ENCODE measurements around the gene ZNF557. TPM values are rescaled to one million over a fixed set of nuclear protein-coding genes. Genes with fewer than 3 reads are reported as not detected.

The ZNF557 gene
- total and polyA plus RNA-seq, 2 of the 4 experiments (the other 2 are of a cell fraction) = 3.7 to 21.1 TPM

- POLR2A ChIA-PET (ENCODE audit: unreplicated experiment) = no interaction called here
- no CpG with 5 or more reads among the region's 29 CpGs for WGBS, 2 experiments (ENCODE audit: extremely low coverage in 2 of 2, insufficient read length in 1 of 2)
- no TSS peak for BruUV-seq (replicated peaks)
Measured at GRCh38 chr19:7074705-7075282, 5.3 kb downstream of the ZNF557 start.

More at GRCh38 chr19:7074705-7075282, 5.3 kb downstream of the ZNF557 start:
- no peak overlapping the region for H2BK15ac ChIP-seq (ENCODE audit: low read depth, low read length)
- no peak overlapping the region for H2AFZ ChIP-seq (replicated peaks; ENCODE audit: low read length, poor library complexity)
- no peaks in the 10 kb centered on the region for H4K20me1 ChIP-seq (ENCODE audit: insufficient read depth, low read length)
- no peak overlapping the region for H3K27ac ChIP-seq (ENCODE audit: insufficient read depth, low read length)
- H3K9me3 ChIP-seq (ENCODE audit: control insufficient read depth, insufficient read depth, low read length) = peaks cover 42% of the 10 kb centered on the region
- no peak overlapping the region for H4K8ac ChIP-seq (ENCODE audit: low read depth in 2 of 2, low read length in 2 of 2)
- H2BK120ac ChIP-seq (ENCODE audit: low read depth, low read length) = no peak overlapping the region
- no peak overlapping the region for H3K4me3 ChIP-seq (ENCODE audit: insufficient read depth, low read depth, low read length)
- intact Hi-C loops (cut with micrococcal nuclease) = no loop called here
- no peaks in the 10 kb centered on the region for H3K27me3 ChIP-seq (ENCODE audit: control insufficient read depth, insufficient read depth, low read length)
- H2BK5ac ChIP-seq (ENCODE audit: low read depth, low read length, poor library complexity, severe bottlenecking) = no peak overlapping the region
- H3K4me1 ChIP-seq (ENCODE audit: control insufficient read depth, insufficient read depth, low read length) = no peaks in the 10 kb centered on the region
- no peak overlapping the region for H2AK5ac ChIP-seq (ENCODE audit: low read depth, low read length)
- H2BK20ac ChIP-seq (ENCODE audit: low read depth, low read length) = no peak overlapping the region
- no peak overlapping the region for H4K91ac ChIP-seq (ENCODE audit: insufficient read depth, low read depth, low read length)
- H4K5ac ChIP-seq (ENCODE audit: low read depth, low read length) = no peak overlapping the region
- H3K9ac ChIP-seq (ENCODE audit: low read depth, low read length) = no peak overlapping the region
- CTCF ChIA-PET = no interaction called here
- H3K23ac ChIP-seq (ENCODE audit: low read depth, low read length) = no peak overlapping the region
- DNase-seq (no peak), ATAC-seq (ENCODE audit: low read depth) (no peak)
- no peak overlapping the region for H3K18ac ChIP-seq (ENCODE audit: low read depth, low read length)
- dilution Hi-C loops (cut with HindIII; ENCODE audit: low sequenced_read_pairs, unreplicated experiment) = no loop called here
- peaks cover 66% of the 10 kb centered on the region for H3K36me3 ChIP-seq (ENCODE audit: control insufficient read depth, insufficient read depth, low read length)
- no peaks in the 10 kb centered on the region for H3K9me1 ChIP-seq (ENCODE audit: insufficient read depth, low read length)
- H3K14ac ChIP-seq (replicated peaks; ENCODE audit: low read depth, low read length) = no peak overlapping the region
- TF ChIP-seq MAFK (IDR thresholded peaks at IDR 0.05; ENCODE audit: low read depth, low read length) (no peak), BHLHE40 (IDR thresholded peaks at IDR 0.05; ENCODE audit: low read depth, low read length) (no peak), MAZ (IDR thresholded peaks at IDR 0.05; ENCODE audit: borderline replicate concordance, low read depth, low read length) (no peak), SMC3 (IDR thresholded peaks at IDR 0.05; ENCODE audit: low read depth, low read length) (no peak), CEBPB (IDR thresholded peaks at IDR 0.05; ENCODE audit: low read depth, low read length) (no peak), ELK1 (IDR thresholded peaks at IDR 0.05; ENCODE audit: borderline replicate concordance, low read depth, low read length) (no peak)
- H3K79me1 ChIP-seq (ENCODE audit: low read depth in 1 of 2, low read length in 2 of 2) = peaks cover 11 to 16% of the 10 kb centered on the region in 2 experiments
- in situ Hi-C loops (cut with MboI; ENCODE audit: low sequenced_read_pairs) = no loop called here
- H3K4ac ChIP-seq (ENCODE audit: low read depth, low read length) = no peak overlapping the region
- H3K4me2 ChIP-seq (ENCODE audit: low read depth, low read length) = no peak overlapping the region
- no peak overlapping the region for H2AK9ac ChIP-seq (replicated peaks; ENCODE audit: low read depth, low read length, poor library complexity)
- no peak overlapping the region for H3K56ac ChIP-seq (ENCODE audit: extremely low read depth, insufficient read depth, low read length)

All from IMR-90 (cell line).